GM21390 (cell line): ENCODE results near the gene CAPN11.

Experiments
- ATAC-seq: cut with Tn5 transposase; IDR thresholded peaks from one replicate; pipeline ENCODE4 v1.9.1; 2021; ENCODE audit not compliant: unreplicated experiment

The CAPN11 gene

DNA sequence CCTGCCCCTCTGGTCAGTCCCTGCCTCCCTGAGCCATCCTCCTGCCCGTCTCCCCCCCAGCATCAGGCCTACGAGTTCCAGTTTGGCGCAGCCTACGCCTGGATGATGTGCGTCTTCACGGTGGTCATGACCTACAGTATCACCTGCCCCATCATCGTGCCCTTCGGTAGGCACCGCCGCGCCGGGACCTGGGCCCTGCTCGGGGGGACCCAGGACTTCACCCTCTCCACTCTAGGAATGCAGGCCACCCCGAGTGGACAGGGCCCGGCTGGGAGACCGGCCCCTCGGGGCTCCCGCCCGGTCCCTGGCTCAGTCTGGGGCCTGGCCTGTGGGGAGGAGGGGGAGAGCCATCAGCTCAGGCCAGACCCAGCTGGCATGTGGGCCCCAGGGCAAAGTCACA is 6.1 kb upstream of the CAPN11 start:
- no peak for ATAC-seq

DNA sequence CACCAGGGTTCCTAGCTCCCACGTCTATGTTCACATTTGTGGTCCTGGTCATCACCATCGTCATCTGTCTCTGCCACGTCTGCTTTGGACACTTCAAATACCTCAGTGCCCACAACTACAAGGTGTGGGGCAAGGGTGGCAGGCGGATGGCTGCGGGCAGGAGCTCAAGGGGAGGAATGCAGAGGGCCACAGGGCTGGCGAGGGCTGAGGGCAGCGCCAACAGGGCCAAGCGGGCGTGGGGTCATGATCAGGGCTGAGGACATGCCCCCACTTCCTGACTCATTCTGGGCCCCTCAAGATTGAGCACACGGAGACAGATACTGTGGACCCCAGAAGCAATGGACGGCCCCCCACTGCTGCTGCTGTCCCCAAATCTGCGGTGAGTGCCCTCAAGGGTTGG is 4.6 kb upstream of the CAPN11 start:
- ATAC-seq, result no peak

DNA sequence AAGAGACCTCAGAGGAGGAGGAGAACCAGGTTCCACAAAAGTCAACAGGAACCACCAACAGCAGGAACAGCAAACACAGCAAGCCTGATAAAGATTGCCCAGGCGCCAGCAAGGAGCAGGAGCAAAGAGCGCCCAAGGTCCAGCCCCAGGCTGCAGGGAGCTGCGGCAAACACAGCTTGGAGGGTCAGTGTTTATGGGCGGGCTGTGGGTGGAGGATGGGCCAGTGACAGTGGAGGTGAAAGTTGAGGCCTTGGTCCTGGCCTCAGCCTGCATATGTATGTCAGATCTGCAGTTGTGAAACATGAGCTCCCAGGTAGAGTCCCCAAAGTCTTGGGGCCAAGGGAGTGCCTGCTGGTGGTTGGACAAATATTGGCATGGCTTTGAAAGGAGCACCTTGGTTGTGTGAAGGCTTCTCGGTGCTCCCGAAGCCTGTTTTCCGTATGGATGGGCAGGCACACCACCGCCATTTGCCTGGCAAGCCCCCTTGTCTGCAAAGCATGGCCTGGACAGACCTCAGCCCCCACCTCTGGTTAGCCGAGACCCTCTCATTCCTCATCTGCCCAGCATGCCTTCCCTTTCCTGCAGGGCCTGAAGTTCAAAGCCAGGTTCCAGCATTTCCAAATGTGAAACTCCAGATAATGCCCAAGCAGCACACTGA is 2.0 kb upstream of the CAPN11 start:
- no peak for ATAC-seq

DNA sequence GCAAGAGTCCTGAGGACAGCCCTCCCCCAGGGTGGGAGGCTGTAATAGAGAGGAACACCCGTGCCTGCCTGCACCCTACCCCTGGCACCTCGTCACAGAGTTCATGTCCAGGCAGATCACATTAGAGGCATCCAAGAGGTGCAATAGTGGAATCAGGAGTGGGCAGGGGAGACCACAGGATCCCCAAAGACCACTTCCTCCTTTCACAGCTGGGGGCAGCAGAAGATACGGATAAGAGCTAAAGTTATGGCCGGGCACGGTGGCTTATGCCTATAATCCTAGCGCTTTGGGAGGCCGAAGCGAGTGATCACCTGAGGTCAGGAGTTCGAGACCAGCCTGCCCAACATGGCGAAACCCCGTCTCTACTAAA is 1.5 kb upstream of the CAPN11 start:
- ATAC-seq, result no peak

DNA sequence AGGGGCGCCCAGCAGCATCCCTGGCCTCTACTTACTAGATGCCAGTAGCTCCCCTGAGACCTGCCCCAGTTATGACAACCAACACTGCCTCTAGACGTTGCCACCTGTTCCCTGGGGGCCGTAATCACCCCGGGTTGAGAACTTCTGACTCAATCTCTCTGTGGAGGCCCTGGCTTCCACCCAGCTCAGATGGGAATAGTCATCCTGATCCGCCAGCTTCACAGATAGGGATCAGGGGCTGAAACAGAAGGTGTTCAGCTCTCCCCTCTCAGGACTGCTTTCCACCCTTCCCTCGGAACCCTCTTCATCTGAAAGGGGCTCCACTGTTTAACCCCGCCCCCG is 3.3 kb downstream of the CAPN11 start:
- no peak for ATAC-seq

DNA sequence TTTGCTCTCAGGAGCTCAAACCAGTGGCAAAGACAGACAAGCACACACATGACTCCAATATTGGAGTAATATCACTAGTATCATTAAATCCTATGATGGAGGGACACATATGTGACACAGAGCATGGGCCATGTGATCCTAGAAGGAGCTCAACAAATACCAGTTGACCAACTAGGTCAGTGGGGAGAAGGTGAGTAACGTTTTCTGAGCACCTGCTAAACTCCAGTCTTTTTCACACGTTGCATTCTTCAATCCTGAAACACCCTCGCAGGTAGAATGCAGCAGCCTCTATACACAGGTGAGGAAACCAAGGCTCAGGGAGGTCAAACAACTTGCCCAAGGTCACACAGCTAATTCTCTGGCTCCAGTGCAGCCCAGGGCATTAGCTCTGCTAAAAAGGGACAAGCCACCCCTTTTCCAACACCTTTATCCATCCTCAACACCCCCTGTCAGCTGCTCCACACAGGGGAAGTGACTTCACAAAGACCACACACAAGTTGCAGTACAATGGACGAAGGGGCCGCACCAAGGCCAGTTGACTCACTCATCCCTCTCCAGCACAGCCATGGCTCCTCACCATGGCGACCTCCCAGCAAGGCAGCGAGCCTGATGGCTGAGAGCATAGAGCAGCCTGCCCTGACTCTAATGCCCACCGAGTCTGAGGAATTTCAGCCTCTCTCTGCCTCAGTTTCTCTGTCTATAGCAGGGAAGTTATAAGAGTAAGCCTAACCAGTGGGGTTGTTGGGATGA is 4.4 kb downstream of the CAPN11 start:
- ATAC-seq, result no peak

DNA sequence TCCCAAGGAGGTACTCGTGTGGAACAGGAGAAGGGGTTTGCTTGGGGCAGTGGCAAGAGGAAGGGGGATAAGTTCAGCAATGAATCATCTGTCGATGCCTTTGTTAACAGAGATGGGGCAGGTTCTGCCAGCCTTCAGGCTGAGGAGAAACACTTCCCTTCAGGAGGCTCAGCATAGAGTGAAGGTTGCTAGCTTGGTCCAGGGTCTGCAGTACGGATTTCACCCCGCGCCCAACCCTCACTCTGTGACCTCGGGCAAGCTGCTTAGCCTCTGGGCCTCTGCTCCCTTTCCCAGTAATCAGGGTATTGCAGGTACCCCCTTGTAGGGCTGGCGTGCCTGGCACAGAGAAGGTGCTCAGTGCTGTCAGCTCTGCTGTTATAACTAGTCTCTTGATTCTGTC is 7.5 kb downstream of the CAPN11 start:
- ATAC-seq, result no peak

DNA sequence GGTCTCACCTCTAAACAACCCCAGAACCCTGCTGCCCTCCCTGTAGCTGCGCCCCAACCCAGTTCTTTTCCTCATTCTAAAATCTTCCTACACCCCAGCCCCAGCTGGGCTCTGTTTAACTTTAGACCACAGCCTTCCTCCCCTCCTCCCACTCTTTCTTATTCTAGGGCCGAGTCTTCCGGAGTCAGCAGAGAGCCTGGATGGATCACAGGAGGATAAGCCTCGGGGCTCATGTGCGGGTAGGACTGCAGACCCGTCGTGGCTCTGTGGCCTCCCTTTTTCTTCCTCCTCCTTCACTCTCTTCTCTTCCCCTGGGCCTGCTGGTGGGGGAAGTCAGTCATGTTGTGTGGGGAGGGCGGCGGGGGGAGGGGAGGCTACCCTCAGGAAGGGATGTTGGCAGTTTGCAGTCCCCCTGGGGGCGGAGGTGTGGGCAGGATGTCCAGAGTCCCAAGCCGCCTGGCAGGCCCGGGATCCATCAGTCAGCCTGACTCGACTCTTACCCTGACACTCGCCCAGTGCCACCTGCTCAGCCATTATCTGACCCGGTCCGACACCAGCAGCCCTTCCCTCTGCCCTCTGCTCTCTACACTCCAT is 8.1 kb downstream of the CAPN11 start:
- no peak for ATAC-seq

DNA sequence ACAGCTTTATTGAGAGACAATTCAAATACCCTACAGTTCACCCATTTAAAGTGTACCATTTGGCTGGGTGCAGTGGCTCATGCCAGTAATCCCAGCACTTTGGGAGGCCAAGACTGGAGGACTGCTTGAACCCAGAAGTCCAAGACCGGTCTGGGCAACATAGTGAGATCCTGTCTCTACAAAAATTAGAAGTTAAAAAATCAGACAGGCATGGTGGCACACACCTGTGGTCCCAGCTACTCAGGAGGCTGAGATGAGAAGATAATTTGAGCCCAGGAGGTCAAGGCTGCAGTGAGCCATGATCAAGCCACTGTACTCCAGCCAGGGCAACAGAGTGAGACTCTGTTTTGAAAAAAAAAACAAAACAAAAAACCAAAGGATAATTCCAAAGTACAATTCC is 8.9 kb downstream of the CAPN11 start:
- ATAC-seq, result no peak

DNA sequence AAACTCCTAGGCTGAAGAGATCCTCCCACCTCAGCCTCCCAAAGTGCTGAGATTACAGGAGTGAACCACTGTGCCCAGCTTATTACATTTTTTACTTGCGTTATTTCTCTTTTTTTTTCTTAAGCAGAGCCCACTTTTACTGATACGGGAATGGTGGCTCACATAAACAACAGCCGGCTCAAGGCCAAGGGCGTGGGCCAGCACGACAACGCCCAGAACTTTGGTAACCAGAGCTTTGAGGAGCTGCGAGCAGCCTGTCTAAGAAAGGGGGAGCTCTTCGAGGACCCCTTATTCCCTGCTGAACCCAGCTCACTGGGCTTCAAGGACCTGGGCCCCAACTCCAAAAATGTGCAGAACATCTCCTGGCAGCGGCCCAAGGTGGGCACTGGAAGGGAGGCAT is 10.5 kb downstream of the CAPN11 start:
- no peak for ATAC-seq

DNA sequence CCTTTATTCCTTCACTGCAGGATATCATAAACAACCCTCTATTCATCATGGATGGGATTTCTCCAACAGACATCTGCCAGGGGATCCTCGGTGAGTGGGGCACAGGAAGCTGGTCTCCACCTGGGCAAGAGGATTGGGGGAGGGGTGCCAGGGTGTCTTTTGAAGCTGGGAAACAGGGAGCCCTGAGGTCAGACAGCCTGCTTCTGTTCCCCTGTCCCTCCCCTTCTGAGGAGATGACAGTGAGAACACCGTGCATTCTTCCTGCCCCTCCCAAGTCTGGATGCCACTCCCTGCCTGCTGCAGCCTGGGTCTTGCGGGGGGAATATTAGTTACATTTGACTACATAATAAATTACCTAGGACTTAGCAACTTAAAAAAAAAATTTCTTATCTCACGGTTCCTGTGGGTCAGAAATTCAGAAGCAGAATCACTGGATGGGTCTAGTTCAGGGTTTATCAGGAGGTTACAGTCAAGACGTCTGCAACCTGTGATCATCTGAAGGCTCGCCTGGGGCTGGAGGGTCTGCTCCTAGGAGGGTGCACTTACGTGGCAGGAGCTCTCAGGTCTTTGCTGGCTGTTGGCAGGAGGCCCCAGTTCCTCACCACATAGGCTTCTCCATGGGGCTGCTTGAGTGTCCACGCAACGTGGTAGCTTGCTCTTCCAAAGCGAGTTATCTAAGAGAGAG is 11.4 kb downstream of the CAPN11 start:
- no peak for ATAC-seq

DNA sequence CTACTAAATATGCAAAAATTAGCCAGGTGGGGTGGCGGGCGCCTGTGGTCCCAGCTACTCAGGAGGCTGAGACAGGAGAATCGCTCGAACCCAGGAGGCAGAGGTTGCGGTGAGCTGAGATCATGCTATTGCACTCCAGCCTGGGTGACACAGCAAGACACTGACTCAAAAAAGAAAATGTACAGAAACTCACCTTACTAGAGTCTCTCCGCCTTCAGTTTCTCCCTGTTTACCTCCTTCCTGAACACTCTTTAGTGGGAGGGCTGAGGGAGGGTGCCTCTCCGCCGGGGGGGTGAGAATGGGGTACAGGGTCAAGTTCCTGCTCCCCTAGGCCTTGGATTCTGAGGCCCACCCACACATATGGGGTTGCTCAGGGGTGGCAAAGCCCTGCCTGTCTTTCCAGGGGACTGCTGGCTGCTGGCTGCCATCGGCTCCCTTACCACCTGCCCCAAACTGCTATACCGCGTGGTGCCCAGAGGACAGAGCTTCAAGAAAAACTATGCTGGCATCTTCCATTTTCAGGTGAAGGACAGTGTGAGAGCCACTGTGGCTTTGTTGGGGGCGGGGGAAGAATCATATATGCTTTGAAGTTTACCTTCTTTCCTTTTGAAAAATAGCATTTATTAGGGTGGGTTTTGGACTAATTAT is 13.4 kb downstream of the CAPN11 start:
- ATAC-seq, result no peak

DNA sequence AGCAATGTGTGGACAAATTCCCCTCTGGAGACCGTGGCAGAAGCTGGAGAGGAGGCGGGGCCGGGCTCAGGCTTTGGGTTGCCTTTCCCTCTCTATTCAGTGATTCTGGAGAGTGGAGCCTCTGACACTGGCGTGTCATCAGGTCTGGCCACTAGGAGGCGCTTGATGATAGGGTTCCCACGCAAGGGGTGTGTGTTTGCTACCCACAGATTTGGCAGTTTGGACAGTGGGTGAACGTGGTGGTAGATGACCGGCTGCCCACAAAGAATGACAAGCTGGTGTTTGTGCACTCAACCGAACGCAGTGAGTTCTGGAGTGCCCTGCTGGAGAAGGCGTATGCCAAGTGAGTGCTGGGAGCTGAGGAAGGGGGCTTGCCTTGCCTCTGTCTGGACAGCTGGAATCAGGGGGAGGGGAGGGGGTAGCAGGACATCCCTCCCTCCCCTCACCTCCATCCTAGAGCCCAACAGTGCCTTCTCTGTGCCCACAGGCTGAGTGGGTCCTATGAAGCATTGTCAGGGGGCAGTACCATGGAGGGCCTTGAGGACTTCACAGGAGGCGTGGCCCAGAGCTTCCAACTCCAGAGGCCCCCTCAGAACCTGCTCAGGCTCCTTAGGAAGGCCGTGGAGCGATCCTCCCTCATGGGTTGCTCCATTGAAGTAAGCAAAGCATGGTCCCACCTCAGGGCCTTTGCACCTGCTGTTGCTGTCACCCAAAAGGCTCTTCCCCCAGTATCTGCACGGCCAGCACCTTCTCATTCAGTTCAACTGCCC is 14.3 kb downstream of the CAPN11 start:
- peak; percentile 71 for ATAC-seq

DNA sequence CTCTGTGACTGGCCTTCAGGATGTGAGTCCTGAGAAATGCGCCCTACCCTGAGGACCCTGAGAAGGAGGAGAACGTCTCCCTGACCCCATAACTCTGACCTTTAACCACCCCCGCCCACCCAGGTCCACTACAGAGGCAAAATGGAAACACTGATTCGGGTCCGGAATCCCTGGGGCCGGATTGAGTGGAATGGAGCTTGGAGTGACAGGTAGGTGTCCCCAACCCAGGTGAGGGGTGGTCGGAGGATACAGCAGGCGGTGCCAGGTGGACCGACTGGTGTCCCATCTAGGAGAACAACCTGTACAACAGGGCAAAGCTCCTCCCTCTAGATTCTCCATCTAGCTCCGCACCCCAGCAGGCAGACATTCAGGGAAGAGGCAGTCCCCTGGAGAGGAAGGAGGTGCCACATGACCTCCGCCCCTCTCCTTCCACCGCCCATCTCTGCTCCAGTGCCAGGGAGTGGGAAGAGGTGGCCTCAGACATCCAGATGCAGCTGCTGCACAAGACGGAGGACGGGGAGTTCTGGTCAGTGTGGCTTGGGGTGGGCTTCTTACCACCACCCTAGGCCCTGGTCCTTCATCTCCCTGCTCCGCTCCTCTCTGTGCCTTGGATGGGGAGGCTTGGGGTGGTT is 17.6 kb downstream of the CAPN11 start:
- ATAC-seq, result no peak

DNA sequence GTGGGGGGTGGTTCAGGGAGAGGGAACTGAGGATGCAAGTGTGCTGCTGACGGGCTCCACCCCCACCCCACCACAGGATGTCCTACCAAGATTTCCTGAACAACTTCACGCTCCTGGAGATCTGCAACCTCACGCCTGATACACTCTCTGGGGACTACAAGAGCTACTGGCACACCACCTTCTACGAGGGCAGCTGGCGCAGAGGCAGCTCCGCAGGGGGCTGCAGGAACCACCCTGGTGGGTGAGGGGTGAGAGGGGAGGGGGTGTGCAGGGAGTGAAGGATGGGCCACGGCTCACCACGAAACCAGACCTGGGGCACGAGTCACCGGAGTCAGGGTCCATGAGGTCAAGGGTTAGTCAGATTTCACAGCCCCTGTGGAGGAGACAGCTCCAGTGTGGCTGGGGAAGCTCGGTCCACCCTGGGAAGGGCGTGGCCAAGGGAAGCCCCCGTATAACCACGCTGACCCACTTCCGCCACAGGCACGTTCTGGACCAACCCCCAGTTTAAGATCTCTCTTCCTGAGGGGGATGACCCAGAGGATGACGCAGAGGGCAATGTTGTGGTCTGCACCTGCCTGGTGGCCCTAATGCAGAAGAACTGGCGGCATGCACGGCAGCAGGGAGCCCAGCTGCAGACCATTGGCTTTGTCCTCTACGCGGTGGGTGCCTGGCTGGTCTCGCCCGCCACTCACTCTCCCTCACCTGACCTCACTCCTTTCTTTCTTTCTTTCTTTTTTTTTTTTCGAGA is 18.3 kb downstream of the CAPN11 start:
- ATAC-seq, result no peak

DNA sequence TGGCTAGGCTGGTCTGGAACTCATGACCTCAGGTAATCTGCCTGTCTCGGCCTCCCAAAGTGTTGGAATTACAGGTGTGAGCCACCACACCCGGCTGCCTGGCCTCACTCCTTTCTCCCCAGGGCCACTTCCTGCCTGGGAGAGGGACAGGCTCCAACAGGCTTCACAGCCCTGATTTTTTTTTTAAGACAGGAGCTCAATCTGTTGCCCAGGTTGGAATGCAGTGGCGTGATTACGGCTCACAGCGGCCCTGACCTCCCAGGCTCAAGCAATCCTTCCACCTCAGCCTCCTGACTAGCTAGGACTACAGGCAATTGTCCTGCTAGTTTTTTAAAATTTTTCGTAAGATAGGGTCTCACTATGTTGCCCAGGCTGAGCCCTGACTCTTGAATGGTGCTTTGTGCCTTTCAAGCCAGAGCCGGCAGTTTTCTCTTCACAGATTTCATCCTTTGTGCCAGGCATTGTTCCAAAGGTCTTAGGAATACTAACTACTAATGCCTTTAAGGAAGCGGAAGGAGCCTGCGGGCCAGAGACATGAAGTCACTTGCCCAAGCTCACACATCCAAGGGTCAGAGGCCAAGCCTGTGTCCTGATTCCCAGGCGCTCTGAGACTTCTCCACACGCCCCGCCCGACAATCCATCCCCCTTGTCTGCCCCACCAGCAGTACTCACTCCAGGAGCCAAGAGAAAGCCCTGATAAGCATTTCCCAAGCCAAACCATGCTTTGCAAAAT is 19.2 kb downstream of the CAPN11 start:
- ATAC-seq, result no peak

DNA sequence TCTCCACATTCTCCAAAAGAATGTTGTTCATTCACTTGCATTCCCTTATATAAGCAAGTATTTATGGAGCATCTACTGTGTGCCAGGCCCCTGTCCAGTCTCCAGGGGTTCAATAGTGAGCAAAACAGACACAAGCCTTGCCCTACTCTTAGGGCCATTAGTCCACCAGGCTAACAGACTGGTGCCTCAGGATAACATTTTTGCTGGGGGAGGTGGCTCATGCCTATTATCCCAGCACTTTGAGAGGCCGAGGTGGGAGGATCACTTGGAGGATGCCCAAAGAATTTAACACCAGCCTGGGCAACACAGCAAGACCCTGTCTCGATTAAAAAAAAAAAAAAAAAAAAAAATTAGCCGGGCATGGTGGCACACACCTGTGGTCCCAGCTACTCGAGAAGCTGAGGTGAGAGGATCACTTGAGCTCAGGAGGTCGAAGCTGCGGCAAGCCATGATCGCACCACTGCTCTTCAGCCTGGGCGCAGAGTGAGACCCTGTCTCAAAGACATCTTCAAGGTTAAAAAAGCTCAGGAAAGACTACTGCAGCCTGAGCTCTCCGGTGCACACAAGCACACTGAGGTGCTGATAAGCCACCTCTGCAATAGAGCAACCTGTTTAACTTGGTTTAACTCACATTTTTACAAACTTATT is 19.9 kb downstream of the CAPN11 start:
- no peak for ATAC-seq

DNA sequence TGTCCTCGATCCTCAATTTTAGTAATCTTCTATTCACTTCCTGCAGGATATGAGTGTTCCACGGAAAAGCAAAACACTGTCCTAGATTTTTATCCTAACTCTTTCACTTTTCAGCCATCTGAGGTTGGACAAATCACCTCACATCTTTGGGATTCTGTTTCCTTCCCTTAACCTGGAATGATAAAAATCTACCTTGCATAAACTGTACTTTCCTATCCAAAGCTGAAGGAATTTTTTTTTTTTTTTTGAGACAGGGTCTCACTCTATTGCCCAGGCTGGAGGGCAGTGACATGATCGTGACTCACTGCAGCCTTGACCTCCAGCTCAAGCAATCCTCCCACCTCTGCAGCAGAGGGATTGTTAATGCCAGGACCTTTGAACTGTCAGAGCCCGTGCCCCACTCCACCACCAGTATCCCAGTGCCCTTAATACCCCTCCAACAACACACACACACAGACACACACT is 20.5 kb downstream of the CAPN11 start:
- no peak for ATAC-seq
